T-helper 9 cell (primary cell): ENCODE data around the gene SLC17A9.
A peak's percentile ranks its signal among the peaks of the same experiment; 100 is the strongest.

Experiments used
- DNase-seq: peaks from one replicate; pipeline ENCODE4 v3.0.0-alpha.2; 2020

The SLC17A9 gene

DNA sequence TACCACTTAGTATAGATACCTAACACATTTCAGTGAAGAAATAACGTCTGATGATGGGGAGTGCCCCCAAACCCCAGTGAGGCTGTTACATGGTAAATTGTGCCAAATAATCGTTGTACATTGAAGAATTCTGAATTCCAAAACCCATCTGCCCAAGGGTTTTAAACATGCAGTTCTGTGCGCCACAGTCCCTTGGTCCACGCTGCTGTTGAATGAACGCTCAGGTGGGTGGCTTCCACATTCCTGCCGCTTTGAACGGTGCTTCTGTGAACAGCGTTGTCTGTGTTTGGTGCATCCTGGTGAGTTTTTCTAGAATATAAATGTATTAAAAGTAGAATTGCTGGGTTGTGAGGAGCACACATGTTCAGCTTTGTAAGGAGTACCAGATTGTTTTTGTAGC, 11.6 kb upstream of the SLC17A9 start:
- DNase-seq = no peak

DNA sequence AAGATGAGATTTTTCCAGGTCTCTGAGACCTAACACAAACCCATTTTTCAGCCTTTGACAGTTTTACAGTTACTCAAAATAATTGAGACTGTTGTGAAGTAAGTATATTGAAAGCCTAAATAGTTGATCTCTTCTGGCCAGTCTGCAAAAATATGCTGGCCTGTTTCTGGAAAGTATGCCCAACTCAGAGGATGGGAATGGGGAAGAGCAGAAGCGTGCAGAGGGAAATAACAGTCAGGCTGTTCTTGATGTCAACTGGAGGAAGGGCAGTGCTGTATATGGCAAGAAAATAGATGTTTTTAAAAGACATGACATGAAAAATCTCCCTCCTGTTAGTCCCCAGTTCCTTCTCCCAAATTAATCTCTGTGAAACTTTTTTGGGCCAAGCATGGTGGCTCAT, 10.7 kb upstream of the SLC17A9 start:
- no peak for DNase-seq

DNA sequence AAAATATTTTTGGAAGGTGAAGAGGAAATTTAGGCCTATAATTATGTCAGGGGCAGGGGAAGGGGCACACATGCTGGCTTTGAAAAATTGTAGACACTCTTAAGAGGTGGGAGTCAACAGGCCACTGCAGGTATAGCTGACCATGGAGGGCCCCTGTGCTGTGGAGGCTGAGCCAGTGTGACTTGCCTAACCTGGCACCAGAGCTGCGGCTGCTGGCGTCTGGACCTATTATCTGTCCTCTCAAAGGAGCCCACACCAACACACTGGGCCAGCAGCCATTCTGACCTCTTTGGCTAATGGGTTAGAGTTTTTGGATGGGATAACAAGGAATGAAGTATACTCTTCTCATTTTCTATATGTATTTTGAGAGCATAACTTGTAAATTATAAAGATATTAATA, 10.1 kb upstream of the SLC17A9 start:
- no peak for DNase-seq

DNA sequence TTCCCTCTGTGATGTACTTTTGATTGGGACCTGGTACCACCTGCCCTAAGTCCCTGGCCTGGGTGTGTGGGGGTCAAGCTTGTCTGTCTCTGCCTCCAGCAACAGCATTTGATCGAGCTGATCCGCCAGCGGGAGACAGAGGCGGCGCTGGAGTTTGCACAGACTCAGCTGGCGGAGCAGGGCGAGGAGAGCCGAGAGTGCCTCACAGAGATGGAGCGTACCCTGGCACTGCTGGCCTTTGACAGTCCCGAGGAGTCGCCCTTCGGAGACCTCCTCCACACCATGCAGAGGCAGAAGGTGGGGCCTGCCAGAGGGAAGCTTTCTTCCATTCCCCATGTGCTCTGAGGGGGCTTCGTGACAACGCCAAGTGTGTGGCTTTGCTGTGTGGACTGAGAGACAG, 9.1 kb upstream of the SLC17A9 start:
- DNase-seq = no peak

DNA sequence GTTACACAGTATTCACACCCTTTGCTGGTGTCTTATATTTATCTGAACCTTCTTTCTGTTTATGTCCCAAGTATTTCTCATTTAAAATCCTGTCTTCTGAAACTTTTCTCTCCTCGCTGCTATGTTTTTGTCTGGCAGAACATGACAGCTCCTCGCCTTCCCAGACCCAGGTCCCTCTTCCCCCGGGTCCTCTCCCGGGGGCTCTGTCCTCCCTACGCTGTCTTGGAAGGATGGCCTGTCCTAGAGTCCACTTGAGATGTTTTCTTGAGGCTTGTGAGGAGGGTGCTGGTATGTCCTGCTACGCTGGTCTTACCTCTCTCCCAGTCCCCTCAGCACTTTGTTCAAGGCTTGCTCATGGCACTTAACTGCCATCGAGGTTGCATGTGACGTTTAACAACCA, 8.3 kb upstream of the SLC17A9 start:
- no peak for DNase-seq

DNA sequence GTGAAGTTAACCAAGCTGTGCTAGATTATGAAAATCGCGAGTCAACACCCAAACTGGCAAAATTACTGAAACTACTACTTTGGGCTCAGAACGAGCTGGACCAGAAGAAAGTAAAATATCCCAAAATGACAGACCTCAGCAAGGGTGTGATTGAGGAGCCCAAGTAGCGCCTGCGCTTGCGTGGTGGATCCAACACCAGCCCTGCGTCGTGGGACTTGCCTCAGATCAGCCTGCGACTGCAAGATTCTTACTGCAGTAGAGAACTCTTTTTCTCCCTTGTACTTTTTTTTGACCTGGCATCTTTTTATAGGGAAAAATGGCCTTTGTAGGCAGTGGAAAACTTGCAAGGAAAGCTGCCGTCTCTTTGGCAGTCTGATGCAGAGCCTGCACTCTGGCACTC, 7.8 kb upstream of the SLC17A9 start:
- DNase-seq = no peak

DNA sequence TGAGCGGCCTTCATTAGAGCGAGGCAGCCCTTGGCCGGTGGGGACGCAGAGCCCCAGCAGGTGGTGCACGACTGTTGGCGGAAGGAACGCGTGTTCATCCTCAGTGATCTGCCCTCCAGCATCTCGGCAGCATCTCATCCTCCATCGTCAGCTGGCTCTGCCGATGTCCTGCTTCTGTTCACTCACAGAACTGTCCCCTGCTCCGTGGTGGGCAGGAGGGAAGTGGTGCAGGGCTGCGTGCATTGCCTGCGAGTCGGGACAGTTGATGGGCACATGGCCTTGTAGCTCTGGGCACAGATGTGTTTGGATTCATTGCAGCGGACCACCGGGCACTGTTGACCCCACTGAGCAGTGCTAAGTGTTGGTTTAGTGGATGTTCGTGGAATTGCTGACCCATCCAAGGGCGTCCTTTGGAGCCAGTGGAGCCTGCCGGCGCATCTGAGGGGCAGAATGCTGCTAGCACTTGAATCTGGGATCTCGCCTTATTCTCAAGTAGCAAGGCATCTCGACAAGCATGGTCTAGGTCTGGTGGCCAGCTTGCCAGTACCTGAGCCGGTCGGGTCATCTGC, 6.7 kb upstream of the SLC17A9 start:
- no peak for DNase-seq

DNA sequence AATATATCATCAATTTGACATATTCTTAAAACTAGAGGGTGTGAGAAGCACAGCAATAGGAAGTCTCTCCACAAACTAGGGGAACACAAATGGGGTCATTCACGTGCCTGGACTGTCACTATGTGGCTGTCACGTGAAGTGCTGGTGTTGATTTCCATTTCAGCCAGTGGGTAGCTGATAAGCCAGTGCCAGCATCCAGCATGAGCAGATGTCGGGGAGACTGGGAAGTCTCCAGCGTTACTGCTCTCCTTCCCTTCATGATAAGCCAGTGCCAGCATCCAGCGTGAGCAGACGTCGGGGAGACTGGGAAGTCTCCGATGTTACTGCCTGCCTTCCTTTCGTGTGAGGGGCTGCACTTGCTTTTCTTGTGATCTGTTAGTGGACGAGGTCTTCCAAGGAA, 5.6 kb upstream of the SLC17A9 start:
- no peak for DNase-seq

DNA sequence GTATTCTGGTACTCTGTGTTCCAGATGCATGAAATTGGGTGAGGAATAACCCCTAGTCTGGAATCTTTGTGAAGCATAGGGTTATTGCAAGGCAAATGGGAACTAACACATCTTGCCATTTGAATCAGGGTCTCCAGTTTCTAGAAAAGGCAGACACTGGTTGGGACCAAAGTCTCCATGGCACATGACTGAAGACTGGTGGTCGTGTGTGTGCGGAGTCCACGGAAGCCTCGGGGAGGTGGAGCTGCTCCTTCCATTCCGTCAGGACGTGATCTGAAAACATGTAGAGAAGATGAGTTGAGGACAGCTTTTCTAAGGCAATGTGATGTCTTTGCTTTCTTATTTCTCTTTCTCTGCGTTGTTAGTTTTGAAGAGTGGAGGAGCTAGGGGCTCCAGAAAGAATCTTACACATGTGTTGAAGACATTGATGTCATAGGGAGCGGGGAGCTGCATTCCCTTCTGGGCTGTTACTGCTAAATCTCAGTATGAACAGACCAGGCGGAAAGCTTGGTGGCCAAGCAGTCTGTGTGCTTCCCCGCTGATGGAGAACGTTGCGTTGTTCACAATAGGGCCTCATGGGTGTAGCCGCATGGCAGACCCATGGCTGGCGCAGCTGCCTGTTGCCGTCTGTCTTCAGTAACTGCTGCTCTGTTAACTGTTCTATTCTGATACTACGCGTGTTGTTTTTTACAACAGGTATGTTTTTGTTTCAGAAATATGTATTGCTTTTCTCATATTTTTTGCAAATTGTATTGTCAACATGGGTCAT, 4.8 kb upstream of the SLC17A9 start:
- no peak for DNase-seq

DNA sequence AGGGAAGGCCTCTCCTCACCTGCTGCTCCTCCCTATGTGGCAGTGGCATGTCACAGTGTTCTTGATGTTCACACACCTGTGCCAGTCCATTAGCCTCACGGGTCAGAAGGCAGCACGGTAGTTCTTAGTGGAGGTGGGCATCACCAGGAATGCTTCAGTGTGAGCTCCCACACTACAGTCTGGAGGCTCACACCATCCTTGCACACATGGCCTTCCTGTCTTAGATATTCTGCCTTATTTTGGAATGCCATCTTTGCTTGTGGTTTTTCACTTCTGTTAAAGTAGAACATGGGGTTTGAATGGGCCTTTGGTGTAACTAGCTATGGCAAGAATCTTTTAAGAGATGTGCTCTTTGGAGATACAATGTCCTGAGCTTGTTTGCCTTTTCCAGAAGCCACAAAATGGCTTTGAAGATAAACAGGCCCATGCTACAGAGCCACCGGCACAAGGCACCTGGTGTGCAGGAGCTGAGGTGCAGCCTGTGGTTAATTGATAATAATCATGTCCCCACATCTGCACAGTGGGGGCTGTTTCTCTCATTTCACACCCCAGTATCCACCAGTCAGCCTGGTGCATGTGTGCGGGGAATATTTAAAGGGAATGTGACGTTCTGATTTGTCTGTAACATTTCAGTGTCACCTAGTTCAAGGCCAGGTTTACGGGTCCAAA, 3.2 kb upstream of the SLC17A9 start:
- DNase-seq = no peak

DNA sequence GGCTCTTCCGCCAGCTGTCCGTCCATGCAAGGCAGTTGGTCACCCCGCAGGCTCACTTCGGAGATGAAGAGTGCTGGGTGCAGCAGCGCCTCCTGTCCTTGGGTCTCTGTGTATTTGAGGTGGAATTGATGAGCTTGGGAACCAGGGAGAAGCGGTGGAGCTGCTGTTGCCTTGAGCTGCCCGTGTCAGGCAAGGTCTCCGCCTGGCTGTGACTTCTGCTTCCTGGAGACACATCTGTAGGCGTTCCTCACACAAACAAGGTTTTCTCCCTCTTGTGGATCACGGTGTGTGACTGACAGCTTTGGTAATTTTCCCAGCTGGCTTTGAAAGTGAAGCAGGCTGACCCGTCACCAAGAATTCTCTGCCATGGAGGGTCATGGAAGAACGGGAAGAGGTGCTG, 2.5 kb upstream of the SLC17A9 start:
- no peak for DNase-seq

DNA sequence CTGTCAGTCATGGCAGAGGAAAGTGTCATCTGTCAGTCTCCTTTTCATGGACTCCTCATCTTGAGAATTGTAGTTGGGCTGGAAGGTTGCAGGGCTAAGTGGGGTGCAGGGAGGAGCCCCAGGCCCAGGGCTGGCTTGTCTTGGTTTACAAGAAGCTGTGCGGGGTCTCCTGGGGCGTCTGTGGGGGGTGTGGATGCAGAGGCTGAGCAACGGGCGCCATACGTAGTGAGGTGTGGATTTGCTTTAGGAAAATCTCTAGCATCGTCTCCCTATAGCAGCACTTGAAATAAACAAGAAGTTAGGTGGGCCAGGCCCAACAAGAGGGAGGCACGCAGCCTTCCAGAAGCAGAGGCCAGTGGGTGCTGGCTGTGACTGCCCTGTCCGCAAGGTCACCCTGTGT, 1.8 kb upstream of the SLC17A9 start:
- DNase-seq = no peak

DNA sequence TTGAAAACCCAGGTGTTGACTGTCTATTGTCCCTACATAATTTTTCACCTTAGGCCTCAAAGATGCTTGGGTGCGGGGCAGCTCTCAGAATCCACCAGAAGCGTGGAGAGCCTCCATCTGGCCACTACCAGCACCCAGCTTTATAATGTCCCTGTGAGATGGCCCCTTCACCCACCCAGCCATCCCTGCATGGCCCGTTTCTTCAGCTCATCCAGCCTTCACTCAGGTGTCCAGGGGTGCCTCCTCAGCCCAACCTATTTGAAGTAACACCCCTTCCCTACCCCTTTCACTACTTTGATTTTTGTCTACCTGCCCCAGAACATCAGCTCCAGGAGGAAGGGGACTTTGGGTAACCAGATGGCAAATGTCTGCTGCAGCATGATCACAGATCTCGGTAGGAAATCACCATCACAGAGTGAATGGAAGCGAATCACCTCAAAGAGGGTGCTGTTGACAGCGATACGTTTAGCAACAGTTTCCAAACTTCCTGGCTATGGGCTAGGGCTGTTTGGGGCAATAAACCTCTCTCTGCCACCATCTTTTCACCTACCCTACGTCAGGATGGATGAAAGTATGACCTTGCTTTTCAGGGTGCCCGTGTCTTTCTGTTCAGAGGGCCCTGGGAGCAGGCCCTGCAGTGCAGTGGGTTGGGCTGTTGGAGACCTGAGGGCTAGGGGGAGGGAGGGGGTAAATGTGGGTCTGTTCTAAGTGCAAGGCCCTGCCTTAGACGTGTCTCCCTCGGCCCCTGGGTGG, 1.2 kb upstream of the SLC17A9 start:
- no peak for DNase-seq

DNA sequence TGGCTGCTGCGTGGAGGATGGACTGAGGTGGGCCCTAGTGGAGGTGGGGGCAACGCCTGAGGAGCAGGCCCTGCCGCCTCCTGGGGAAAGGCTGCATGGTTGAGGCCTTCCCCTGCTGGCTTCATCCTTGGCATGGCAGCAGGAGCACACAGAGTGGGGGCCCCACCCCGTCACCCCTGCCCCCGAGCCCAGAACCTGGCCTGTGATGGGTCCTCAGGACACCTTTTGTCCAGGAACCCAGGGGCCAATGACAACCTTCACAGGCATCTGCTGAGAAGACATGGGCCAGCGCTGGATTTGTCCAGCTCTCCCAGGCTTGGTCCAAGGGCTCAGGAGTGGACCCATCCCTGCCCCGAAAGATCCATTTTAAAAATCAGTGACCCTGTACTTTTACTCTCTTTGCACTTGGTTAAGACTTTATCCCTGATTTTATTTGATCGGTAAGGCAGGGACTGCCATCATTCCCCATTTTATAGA, 575 bp upstream of the SLC17A9 start:
- no peak for DNase-seq

DNA sequence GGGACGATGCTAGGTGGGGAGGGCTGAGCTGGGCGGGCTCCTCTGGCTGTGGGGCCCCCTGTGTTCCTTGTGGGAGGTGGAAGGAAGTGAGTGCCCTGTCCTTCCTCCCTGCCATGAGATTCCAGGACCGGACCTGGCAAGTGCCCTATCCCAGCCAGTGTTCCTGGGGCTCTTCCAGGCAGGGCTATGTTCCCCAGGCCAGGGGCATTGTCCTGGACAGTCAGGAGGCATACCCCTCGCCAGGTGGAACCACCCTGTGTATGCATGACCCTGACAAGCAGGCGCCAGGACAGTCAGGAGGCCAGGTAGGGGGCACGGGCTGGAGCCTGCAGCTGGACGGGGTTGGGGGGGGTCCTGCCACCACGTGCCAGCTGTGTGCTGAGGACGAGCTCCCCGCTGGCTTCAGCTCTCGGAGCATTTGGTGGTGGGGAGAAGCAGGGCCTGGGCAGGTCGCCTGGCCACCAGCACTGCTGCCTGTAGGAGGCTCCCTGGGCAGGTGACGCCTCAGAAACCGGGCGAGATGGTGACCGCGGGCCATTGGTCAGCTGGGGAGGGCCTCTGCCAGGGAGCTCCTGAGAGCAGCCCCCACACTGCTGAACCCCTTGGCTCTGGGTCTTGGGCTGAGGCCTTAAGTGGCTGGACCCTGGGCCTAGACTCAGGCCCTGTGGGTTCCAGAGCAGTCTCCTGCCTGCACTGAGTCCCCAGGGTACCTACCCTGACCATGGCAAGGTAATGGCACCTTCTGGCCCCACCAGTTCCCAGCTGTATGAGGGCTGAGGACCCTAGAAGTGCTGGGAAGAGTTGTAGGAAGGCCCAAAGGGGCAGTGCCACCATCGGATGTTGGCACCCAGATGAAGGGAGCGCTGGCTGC, 694 bp downstream of the SLC17A9 start:
- no peak for DNase-seq

DNA sequence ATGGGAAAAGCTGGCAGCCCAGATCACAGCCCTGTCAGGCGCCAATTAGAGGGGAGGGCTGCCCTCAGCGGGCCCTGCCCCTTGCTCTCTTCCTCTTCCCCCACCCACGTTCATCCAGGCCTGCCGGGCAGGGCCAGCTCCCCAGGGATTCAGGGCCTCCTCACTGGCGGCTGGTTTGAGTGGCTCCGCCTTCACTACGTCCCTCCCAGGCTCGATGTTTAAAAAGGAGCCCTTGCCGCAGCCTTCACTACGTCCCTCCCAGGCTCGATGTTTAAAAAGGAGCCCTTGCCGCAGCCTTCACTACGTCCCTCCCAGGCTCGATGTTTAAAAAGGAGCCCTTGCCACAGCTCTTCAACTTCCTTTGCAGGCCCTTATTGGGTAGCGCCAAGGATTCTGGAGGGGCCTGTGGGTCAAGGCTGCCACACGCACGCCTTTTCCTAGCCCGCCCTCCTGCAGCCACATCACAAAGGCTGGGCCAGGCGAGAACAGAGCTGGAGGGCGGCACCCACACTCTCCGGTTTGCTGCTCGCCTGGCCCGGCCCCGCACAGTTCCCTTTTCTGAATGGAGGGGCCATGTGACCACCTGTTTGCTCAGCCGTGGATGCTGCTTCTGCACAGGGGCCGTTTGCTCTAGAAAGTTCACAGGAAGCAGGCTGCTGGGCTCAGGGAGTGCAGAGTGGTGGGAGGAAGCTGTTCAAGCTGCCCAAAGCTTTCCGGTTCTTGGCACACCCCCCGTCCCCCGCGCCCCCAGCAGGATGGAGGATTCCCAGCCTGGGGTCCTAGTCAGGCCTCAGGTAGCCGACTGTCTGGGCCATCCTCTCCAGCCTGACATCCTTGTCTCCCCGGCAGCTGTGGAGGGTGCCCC, 1.6 kb downstream of the SLC17A9 start:
- peak; percentile 55 for DNase-seq

DNA sequence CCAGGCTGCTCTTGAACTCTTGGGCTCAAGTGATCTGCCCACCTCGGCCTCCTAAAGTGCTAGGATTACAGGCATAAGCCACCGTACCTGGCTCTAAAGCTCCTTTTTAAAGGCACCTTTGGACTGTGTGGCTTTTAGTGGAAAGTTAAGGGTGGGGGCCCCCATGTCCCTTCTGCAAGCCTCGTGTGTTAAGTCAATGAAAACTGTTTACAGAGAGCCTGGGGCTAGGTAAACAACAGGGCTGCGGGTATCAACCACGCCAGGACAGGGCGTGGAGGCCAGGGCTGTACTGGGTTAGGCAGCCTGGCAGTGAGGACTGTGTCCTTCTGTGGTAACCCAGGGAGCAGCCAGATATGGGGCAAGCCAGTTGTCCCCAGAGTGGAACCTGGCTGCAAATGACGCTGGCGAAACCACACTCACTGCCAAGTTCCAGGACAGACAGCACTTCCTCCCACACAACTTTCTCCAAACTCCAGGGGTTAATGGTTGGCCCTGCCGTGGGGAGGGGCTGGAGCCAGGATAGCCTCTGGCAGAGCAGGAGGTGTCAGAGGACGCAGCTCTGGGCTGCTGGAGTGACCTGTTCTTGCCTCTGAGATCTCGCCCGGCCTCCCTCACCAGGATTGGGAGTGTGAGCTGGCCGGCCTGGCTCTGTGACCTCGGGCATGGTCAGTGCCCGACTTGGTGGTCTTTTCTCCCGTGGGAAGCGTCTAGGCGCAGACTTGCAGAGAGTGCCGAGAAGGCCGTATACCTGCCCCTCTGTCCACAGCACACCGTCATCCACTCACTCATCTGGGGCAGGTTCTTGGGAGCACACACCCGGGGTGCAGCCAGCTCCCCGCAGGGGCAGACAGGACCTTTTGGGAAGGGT, 3.2 kb downstream of the SLC17A9 start:
- DNase-seq = no peak

DNA sequence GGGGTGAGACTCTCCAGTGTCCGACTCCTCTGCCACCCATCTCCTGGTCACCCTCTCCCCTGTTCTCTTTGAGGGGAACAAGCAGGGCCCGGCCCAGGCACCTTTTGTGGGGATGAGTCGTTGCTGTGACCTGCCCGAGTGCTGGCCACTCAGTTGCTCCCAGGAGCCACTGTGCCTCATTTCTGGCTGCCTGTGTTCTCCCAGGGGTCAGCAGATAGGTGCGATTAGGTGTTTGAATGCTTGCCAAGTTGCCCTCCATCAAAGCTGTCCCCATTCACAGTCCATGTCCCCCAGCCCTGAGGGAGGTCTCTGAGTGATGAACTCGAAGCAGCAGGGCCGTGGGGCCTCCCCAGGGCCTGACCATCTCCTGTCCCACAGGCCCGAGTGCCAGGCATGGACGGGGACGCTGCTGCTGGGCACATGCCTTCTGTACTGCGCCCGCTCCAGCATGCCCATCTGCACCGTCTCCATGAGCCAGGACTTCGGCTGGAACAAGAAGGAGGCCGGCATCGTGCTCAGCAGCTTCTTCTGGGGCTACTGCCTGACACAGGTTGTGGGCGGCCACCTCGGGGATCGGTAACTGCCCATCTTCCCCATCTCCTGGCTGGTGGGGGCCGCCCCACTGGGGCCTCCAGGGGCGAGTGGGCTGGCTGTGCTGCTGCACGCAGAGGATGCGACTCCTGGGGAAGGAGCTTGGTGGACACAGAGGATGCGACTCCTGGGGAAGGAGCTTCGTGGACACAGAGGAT, 4.1 kb downstream of the SLC17A9 start:
- DNase-seq = no peak
